HS-27A (cell line): ENCODE data around the gene FARP1.

Experiments used
- DNase-seq: peaks from one replicate; pipeline ENCODE4 v3.0.0-alpha.2; 2012; ENCODE audit warnings: low read depth, missing footprints

The FARP1 gene

DNA sequence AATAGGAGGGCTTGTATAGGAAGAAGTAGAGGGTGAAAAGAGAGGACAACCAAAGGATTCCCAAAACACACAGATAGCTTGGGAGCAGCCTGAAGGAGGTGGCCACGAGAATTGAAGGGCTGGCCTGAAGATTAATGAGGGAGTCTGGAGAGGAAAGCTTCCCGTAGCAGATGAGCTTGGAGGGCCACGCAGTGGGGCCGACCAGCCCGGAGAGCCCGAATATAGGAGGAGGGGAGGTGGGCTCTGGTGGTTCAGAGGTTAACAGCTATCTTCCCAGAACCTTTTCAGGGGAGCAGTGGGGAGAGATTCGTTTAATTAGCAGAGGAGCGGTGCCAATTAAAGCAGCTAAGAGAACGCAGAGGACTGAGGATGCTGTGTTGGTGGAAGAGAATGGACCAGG, 279.2 kb downstream of the FARP1 start:
- no peak for DNase-seq

DNA sequence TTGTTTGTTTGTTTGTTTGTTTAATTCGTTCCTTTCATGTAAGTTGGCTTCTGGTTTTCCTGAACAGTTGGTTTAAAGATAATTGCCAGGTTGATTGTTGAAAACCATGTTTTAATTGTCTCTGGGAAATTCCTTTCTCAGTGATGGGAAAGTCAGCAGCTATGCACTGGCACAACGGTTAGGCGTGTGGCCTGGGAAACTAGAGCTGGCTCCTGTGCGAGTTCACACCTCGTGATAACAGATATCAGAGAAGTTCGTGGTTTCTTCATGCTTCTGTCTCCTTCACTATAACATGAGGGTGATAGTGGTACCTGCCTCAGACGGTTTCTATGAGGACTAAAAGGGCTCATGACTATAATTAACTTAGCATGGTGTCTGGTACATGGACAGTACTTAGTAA, 280.5 kb downstream of the FARP1 start:
- DNase-seq = no peak

DNA sequence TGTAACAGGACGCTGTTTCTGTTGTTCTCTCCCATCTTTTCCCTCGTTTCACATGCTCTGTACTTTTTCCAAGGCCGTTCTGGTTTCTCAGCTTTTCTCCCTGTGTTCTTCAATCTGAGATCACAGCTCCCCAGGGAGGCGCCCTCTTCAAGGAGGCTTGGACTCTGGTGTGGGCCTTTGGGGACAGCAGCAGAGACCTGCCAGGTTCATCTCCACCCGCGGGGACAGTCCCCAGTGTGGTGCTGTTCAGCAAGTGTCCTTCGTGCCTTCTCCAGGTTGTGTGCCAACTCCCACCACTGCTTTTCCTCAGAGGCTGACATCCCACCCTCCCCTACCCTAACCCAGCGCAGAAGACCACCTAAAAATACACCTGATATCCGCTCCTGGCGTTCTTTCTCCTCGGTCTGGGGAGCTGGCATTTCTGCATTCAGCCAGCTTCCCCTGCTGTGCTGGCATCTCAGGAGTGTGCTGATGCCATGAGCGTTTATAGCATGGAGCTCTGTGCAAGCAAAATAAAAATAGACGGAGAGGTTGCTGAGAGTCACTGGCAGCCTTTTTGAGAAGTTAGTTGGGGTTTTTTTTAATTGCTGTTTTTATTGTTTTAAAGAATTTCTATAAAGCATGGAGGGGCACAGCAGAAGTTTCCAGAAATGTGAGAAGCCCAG, 284.6 kb downstream of the FARP1 start:
- DNase-seq = no peak

DNA sequence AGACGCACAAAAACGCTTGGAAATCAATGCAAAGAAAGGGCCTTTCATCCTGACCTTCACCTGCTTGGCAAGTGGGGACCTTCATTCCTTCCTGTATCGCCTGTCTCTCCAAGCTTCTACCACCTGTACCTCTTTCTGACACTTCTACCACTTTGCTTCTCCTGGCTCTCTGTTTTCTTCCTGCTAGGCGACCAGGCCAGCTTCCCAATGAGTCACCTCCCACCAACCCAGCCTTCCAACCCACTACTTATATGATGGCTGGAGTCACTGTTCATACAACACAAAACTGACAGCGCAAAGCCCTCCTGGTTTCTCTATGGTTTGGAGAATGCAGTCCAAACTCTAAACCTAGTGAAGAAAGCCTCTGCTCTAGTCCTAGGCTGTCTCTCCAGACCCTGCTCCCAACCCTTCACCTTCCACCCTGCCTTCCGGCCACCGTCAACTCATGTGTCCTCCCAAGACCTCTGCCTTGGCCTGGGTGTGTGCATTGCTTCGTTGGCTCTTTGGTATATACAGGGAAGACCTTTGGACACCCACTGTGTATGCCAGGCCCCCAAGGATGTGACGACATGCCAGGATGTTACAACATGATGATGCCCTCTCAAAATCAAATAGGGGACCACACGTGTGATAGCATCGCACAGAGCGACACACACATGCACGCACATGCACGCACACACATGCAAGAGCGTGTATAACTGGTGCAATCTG, 285.5 kb downstream of the FARP1 start:
- no peak for DNase-seq

DNA sequence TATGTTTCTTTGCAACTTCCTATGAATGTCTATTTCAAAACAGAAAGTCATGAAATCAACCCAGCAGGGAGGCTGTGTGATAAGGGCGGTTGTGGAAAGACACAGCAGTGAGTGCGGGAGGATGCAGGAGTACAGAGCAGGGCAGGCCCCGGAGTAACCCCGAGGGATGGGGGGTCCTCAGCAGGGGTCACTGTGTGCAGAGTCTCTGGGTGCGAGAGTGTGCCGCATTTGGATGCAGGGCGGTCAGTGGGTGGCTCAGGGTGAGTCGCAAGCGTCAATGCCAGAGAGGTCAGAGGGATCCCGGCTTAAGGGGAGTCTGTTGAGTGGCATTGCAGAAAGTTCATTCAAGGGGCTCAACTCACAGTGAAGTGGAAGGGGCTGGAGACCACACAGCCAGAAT, 286.2 kb downstream of the FARP1 start:
- no peak for DNase-seq

DNA sequence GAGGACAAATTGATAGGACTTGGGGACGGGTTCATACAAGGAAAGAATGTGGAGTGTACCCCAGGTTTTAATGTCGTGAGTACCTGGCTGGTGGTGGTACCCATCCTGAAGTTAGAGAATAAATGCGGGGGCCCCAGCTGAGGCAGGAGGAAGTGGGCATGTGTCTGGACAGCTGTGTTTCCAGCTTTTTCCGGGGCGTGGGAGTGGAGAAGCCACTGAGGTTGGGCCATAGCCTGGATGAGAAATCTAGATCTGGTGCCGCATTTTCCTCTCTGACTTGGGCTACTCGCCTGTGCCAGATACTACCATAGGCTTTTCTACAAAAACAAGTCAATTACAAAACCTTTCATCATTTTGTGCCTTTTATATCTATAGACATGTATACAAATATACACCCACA, 286.6 kb downstream of the FARP1 start:
- DNase-seq = no peak

DNA sequence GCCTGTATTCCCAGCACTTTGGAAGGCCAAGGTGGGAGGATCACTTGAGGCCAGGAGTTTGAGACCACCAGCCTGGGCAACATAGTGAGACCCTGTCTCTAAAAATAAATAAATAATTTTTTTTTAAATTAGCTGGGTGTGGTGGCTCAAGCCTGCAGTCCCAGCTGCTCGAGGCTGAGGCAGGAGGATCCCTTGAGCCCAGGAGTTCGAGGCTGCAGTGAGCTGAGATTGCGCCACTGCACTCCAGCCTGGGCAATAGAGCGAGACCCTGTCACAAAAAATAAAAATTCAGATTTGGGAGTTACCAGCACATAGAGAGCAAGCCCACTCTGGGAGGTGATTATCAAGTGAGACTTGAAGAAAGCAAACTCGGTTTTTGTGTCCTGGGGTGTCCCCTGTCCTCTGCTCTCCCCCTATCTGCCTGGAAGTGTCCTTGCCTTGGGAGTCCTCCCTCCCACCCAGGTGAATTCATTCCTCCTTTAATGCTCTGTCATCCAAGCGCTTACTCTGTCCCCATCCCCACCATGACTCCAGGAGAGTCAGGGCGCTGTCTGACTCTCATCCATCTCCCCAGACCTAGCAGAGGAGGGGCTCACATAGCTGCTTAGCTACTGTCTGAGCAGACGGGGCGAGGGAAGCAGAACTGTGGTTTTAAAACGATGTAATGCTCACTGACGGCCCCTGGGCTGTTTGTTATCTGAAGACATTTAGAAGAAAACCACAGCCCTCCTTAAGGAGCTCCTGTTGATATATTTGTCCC, 287.3 kb downstream of the FARP1 start:
- DNase-seq = no peak

DNA sequence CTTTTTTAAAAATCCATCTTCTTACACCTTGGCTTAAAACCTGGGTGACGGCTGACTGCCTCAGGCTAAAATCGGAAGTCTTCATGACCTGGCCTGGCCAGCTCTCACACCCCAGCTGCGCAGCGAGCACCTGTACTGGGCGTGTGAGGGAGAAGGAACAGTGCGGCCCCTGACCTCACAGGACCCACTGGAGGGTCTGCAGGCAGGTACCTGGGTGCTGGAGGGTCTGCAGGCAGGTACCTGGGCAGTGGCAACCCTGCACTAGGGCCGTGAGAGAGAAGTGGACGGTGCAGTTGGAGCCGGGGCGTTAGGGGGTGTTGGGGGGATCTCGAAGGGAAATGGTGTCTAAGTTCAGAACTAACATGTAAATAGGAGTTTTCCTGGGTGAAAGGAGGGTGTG, 289.7 kb downstream of the FARP1 start:
- no peak for DNase-seq

DNA sequence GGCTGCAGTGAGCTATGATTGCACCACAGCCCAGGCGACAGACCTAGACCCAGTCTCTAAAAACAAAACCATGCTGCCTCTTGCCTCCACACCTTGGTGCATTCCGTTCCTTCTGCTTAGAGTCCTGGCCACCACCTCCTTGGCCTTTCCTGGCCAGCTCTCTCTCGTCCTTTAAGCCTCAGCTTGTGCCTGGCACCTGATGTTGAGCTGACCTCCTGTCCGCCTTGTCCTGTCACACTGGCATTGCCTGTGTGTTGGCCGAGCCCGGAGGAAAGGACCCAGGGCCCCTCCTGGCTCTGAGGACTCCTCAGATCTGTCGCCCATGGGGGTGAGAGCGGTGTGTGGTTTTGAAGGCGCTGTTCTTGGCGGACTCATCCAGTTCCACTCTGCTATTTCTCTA, 290.8 kb downstream of the FARP1 start:
- no peak for DNase-seq

DNA sequence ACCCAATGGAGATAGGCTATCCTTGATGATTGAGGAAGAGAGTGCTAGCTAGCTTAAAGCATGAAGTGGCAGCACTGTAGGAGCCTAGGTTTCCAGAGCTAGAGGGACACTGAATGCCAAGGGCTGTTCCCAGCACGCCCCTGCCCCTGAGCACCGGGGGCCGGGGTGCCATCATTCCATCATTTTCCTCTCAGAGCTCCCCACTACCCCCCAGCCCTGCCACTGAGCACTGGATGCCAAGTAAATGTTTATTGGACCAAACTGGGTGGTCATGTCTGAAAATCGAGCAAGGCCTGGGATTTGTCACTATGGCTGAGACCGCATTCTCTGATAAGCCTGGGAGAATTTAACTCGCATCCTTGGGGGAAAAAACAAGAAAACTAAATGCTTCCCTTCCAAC, 291.2 kb downstream of the FARP1 start:
- no peak for DNase-seq

DNA sequence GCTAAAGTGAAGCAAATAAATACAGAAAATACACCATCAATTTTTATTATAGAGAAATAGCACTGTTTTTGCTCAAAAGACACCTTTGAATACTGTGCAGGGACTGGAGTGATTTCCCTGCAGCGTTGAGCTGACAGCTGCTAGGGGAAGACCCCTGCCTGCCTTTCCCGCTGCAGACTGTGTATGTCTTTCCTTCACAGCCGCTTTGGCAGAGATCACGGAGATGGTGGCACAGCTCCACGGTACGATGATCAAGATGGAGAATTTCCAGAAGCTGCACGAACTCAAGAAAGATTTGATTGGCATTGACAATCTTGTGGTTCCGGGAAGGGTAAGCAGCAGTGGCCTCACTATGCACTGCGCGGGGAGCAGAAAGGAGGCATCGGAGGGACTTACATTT, 292.5 kb downstream of the FARP1 start:
- no peak for DNase-seq

DNA sequence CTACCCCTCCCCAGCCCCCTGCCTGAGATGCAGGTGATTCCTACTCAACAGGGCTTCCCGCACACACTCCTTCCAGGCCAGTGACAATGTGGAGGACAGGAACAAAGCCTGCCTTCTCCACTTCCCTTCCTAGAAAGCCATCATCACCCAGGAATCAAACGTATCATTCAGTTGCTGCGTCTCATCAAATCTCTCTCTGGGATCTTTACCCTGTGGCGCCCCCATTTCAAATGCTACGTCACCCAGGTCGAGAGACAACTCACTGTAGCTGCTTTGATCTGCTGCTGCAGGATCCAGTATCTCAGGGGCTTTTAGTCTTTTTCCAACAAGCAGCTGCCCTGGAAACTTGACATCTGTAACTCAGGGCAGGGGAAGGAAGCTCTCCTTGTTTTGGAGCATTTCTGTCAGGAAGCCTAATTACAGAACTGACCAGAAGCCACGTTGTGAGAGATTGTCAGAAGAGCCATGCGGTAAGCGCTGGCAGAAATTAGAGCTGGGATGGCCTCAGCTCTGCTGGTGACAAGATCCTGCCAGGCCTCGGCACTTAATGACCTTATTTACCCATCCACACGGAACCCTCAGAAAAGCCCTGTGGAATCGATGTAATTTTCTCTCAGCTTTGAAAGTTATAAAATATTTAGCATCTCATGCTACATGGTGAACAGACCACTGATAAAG, 293.5 kb downstream of the FARP1 start:
- DNase-seq = no peak

DNA sequence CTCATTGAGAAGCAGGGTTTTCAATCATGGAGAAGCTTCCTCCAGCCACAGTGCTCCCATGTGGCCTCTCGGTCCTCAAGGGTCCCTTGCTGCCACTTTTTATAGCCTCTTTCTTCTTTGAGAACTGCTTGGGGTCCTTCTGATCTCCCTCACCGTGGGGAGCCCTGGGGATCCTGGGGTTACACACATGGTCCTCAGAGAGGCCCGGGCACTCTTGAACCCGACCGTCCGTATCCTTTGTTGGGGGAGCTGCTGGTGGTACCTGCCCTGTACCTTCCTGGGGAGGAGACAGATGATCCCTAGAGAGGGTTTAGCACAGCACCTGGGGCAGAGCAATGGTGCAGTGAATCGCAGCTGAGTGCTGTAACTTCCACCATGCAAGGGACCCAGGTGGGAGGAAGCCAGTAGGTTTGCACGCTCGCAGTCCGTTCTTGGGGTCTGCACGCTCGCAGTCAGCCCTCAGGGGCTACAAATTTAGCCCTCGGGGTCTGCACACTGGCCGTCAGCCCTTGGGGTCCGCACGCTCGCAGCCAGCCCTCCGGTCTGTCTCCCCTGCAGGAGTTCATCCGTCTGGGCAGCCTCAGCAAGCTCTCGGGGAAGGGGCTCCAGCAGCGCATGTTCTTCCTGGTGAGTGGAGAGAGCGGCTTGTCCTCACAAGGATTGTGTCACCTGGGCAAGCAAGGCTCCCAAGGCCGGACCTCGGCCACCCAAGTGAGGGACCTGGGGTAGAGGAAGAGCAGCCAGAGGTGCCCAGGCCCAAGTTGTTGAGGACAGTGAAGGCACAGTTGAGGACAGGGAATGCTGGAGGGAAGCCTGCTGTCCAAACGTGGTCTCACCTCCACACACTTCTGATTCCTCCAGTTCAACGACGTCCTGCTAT, 295.6 kb downstream of the FARP1 start:
- DNase-seq = no peak

DNA sequence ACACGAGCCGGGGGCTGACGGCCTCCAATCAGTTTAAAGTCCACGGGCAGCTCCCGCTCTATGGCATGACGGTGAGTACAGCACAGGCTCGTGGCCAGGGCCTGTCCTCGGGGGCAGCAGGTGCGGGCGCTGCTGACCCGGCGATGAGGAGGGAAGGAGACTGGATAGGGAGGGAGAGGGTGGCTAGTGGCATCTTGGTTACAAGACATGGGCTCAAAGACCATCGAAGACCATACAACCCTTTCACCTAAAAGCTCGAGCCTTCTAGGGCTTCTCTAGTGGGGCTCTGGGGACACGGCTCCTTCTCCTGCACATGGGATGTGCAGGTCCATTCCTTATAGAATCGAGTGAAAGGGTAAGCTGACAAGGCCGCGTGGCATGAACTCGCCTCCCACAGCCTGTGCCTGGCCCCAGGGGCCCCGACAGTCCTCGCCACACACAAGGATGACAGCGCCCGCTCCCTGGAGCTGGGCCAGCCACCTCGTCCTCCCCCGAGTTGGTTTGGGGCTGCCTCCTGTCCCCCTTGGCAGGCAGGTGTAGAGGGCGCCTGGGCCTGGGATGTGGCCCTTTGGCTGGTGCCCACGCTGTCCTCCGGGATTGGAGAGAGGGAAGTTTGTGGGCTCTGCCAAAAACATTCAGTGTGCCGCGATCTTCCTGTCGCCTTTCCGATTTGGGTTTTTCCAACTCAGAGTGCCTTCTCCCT, 296.4 kb downstream of the FARP1 start:
- no peak for DNase-seq

DNA sequence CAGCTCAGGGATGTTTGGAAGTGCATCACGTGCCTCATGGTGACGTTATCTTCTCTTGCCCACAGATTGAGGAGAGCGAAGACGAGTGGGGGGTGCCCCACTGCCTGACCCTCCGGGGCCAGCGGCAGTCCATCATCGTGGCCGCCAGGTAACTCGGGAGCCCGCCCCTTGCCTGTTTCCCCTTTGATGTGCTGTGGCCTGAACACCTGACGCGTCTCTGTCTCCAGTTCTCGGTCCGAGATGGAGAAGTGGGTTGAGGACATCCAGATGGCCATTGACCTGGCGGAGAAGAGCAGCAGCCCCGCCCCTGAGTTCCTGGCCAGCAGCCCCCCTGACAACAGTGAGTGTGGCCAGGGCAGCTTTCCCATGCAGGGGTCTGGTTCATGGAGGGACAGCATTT, 297.0 kb downstream of the FARP1 start:
- no peak for DNase-seq

DNA sequence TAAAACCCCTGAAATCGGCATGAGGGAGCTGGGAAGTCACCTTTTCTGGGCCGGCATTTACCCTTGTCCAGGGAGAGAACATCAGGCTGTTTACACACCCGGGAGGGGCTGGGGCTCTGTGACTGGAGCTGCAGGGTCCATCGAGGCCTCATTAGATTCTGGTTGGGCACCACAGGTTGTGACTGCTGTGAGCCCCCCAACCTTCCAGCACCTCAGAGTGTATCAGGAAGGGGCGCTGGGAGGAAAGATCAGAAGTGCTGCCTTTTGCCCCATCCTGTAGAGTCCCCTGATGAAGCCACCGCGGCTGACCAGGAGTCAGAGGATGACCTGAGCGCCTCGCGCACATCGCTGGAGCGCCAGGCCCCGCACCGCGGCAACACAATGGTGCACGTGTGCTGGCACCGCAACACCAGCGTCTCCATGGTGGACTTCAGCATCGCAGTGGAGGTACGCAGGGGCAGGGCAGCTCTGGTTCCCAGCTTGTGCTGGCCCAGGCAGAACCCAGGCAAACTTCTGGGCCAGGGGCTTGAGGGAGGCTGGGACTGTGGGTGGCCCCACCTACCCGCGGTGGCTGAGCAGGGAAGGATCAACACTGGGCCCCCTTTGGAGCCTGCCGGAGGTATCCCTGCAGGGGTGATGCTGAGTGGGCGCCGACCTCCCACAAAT, 297.6 kb downstream of the FARP1 start:
- no peak for DNase-seq

DNA sequence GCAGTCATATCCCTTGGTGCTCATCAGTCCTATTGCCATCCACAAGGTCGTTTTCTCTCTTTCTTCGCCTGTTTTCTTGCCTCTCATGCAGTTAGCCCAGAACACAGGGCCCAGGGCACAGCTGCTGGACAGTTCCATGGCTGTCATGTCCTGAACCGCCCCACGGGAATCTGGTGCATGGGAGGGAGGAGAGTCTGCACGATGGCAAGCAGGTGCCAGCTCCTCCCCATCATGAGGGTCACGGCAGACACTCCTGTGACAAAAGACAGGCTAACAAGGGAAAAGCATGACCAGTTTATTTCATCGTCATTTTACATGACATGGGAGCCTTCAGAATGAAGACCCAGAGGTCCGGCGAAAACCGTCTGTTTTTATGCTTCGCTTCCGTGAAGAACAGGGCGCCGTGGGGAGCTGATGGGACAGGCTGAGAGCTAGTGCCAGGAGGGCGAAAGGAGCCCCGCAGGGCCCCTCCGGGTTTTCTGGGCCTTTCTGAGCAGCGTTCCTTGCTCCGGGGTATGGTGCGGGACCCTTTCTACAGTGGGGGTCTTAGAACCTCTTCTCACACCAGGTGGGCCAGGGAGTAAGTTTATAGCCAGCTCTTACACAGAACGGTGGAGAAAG, 298.3 kb downstream of the FARP1 start:
- no peak for DNase-seq

DNA sequence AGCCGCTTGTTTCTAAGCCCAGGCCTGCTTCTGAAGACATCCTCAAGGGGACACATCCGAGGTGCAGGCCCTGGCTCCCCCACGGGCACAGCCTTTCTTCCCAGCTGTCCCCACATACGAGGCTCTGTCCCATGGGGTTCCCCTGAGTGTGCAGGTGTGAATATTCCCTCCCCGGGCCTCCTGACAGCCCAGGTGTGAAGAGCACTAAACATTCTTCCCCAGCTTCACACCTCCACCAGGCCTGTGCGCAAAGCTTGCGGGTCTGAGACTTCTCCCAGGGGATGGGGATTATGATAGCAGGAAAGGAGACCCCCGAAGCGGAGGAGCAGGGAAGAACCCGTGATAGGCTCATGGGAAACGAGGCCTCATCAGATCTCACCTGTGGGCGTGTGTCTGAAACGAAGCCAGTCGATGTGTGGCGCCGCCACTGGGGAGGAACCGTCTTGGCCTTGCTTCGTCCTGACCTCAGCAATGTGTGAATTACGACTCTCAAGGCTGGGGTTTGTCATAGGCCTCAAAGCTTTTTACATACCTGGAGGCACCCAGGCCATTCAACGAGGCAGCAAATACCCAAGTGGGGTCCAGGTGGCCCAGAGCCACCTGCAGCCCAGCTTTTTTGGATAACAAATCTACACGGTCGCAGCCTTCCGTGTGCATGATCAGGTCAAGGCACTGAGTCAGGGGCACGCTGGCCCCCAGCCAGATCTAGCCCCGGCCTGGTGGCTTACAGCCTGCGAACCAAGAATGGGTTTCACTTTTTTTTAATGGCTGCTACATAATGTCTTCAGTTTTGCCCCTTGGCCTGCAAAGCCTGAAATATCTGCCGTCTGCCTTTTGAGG, 299.7 kb downstream of the FARP1 start:
- DNase-seq = no peak

DNA sequence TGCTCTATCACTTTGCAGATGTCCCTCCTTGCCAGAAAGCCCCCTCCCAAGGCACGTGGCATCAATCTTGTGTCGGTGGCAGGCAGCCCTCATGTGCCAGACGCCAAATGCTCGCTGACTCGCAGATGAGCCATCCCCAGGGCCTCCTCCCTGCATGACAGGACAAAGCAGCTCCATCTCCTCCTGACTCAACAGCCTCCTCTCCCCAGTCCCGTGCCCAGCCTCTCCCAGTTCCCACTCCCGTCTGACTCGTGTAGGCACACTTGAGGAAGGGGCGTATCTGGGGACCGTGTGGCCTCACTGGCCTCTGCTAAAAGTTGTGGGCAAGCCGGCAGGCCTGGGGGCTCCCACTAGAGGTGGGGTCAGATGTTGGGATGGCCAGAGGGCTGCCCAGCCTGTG, 300.4 kb downstream of the FARP1 start:
- DNase-seq = no peak
